OCI-LY1 (cell line): ENCODE results near the gene TFRC.
"Not testable (repeated sequence)": the region's sequence is repeated elsewhere in the genome, so short reads cannot be mapped to it uniquely, and the experiment has no call there.

ENCODE experiments used
- H2AFZ ChIP-seq: fragments of 200-600 bp; sonication (generic), shearing (Covaris generic); 2 replicates; pipeline ENCODE4 v1.6.0; 2014; ENCODE audit warnings: antibody characterized with exemption, mild to moderate bottlenecking, low read length
- H3F3A ChIP-seq: fragments of 200-600 bp; sonication (generic), shearing (Covaris generic); 2 replicates; pipeline ENCODE4 v1.6.0; 2014; ENCODE audit warnings: mild to moderate bottlenecking, antibody characterized with exemption, low read length, moderate library complexity; ENCODE audit not compliant: insufficient read depth
- H3K27ac ChIP-seq: fragments of 200-600 bp; sonication (generic); 2 replicates; pipeline ENCODE4 v1.5.1; 2014; ENCODE audit warnings: low read length, mixed run types, mild to moderate bottlenecking, low read depth; ENCODE audit not compliant: poor library complexity, severe bottlenecking
- H3K27me3 ChIP-seq: fragments of 200-600 bp; sonication (generic); 2 replicates; pipeline ENCODE4 v1.6.0; 2014; ENCODE audit warnings: antibody characterized with exemption, mild to moderate bottlenecking, low read length, moderate library complexity; ENCODE audit not compliant: insufficient read depth
- H3K36me3 ChIP-seq: fragments of 200-600 bp; sonication (generic); 2 replicates; pipeline ENCODE4 v1.6.1; 2014; ENCODE audit warnings: mild to moderate bottlenecking, antibody characterized with exemption, low read length, moderate library complexity, mixed read lengths; ENCODE audit not compliant: insufficient read depth
- H3K4me1 ChIP-seq: fragments of 200-600 bp; sonication (generic); 2 replicates; pipeline ENCODE4 v1.5.1; 2014; ENCODE audit warnings: mild to moderate bottlenecking, low read length, moderate library complexity; ENCODE audit not compliant: insufficient read depth, severe bottlenecking
- H3K4me2 ChIP-seq: fragments of 200-600 bp; sonication (generic), shearing (Covaris generic); 2 replicates; pipeline ENCODE4 v1.6.1; 2014; ENCODE audit warnings: low read length
- H3K4me3 ChIP-seq: fragments of 200-600 bp; sonication (generic); 2 replicates; pipeline ENCODE4 v1.5.1; 2014; ENCODE audit warnings: low read length, low read depth, mild to moderate bottlenecking, mixed read lengths; ENCODE audit not compliant: poor library complexity, severe bottlenecking
- H3K79me2 ChIP-seq: fragments of 200-600 bp; shearing (Covaris generic); 2 replicates; pipeline ENCODE4 v1.6.1; 2016; ENCODE audit warnings: mixed run types, low read length, mixed read lengths; ENCODE audit not compliant: insufficient read depth
- H3K9ac ChIP-seq: fragments of 200-600 bp; sonication (generic), shearing (Covaris generic); 2 replicates; pipeline ENCODE4 v1.6.1; 2014; ENCODE audit warnings: mild to moderate bottlenecking, low read length, mixed read lengths
- H3K9me2 ChIP-seq: fragments of 200-600 bp; sonication (generic), shearing (Covaris generic); 2 replicates; pipeline ENCODE4 v1.6.1; 2014; ENCODE audit warnings: low read depth, mild to moderate bottlenecking, low read length, mixed read lengths
- H3K9me3 ChIP-seq: fragments of 200-600 bp; shearing (Covaris generic); 2 replicates; pipeline ENCODE4 v1.6.1; 2014; ENCODE audit warnings: low read length, mixed read lengths
- H4K20me1 ChIP-seq: fragments of 200-600 bp; sonication (generic), shearing (Covaris generic); 2 replicates; pipeline ENCODE4 v1.6.0; 2016; ENCODE audit warnings: mild to moderate bottlenecking, low read length; ENCODE audit not compliant: insufficient read depth
- CTCF ChIP-seq: fragments of 200-600 bp; sonication (generic), shearing (Covaris generic); IDR thresholded peaks from 2 replicates; pipeline ENCODE4 v1.5.1; 2017; ENCODE audit warnings: mild to moderate bottlenecking, antibody characterized with exemption, low read length, moderate library complexity, mixed read lengths
- EZH2 ChIP-seq: fragments of 200-600 bp; sonication (generic), shearing (Covaris generic); IDR thresholded peaks from 2 replicates; pipeline ENCODE4 v1.8.0; 2017; ENCODE audit warnings: borderline replicate concordance, mixed run types, mild to moderate bottlenecking, antibody characterized with exemption, low read length, moderate library complexity, mixed read lengths

TFRC gene

GRCh38 chr3:196057760-196058331, 24.0 kb downstream of the TFRC start:
- Histone ChIP-seq H3K27me3 (no peaks in the 10 kb centered on the region), H3K4me2 (no peak overlapping the region), H3K4me1 (no peaks in the 10 kb centered on the region), H3K79me2 (no peaks in the 10 kb centered on the region), H3K9me2 (no peaks in the 10 kb centered on the region), H4K20me1 (no peaks in the 10 kb centered on the region), H3K9me3 (no peaks in the 10 kb centered on the region), H3K4me3 (no peak overlapping the region), H3K36me3 (peaks cover 97% of the 10 kb centered on the region), H3F3A (no peaks in the 10 kb centered on the region), H3K9ac (no peak overlapping the region), H2AFZ (no peak overlapping the region), H3K27ac (no peak overlapping the region)
- no peak for TF ChIP-seq EZH2
- TF ChIP-seq CTCF = no peak

GRCh38 chr3:196056371-196056770, 25.5 kb downstream of the TFRC start:
- H3K9me3 ChIP-seq, H3K27me3 ChIP-seq, H3K4me3 ChIP-seq, H3K9ac ChIP-seq, H3K27ac ChIP-seq, H3K79me2 ChIP-seq, H4K20me1 ChIP-seq, H3K9me2 ChIP-seq, H3F3A ChIP-seq, H3K4me2 ChIP-seq, H2AFZ ChIP-seq, H3K4me1 ChIP-seq: not testable (repeated sequence)
- peaks cover 97% of the 10 kb centered on the region for H3K36me3 ChIP-seq

- H3K9me3 ChIP-seq = no peaks in the 10 kb centered on the region
- no peaks in the 10 kb centered on the region for H3K9me2 ChIP-seq
- H3K4me1 ChIP-seq = no peaks in the 10 kb centered on the region
- H3F3A ChIP-seq = no peaks in the 10 kb centered on the region
- H2AFZ ChIP-seq = no peak overlapping the region
- no peaks in the 10 kb centered on the region for H3K79me2 ChIP-seq
- H4K20me1 ChIP-seq = no peaks in the 10 kb centered on the region
- no peak overlapping the region for H3K27ac ChIP-seq
- H3K4me3 ChIP-seq = no peak overlapping the region
- peaks cover 97% of the 10 kb centered on the region for H3K36me3 ChIP-seq
- no peak for TF ChIP-seq CTCF
- no peak for TF ChIP-seq EZH2
- no peak overlapping the region for H3K4me2 ChIP-seq
- no peaks in the 10 kb centered on the region for H3K27me3 ChIP-seq
- no peak overlapping the region for H3K9ac ChIP-seq
Observed at GRCh38 chr3:196055683-196056270, 26.1 kb downstream of the TFRC start.

- no peak overlapping the region for H3K4me2 ChIP-seq
- no peaks in the 10 kb centered on the region for H4K20me1 ChIP-seq
- H3K9me2 ChIP-seq = no peaks in the 10 kb centered on the region
- H3K9ac ChIP-seq = no peak overlapping the region
- H3K79me2 ChIP-seq = no peaks in the 10 kb centered on the region
- no peak overlapping the region for H3K4me3 ChIP-seq
- H3K4me1 ChIP-seq = no peaks in the 10 kb centered on the region
- TF ChIP-seq CTCF (no peak), EZH2 (no peak)
- H2AFZ ChIP-seq = no peak overlapping the region
- no peak overlapping the region for H3K27ac ChIP-seq
- no peaks in the 10 kb centered on the region for H3K27me3 ChIP-seq
- H3F3A ChIP-seq = no peaks in the 10 kb centered on the region
- H3K36me3 ChIP-seq = peaks cover 97% of the 10 kb centered on the region
- no peaks in the 10 kb centered on the region for H3K9me3 ChIP-seq
Observed at GRCh38 chr3:196055240-196055639, 26.6 kb downstream of the TFRC start.
